ENCODE data around the gene ASCL2. TPM values are rescaled to one million over a fixed set of nuclear protein-coding genes. Genes with fewer than 3 reads are reported as not detected.

The ASCL2 gene
- total RNA-seq, 1 experiment from 2014 or later, result 32.5 TPM

DNA sequence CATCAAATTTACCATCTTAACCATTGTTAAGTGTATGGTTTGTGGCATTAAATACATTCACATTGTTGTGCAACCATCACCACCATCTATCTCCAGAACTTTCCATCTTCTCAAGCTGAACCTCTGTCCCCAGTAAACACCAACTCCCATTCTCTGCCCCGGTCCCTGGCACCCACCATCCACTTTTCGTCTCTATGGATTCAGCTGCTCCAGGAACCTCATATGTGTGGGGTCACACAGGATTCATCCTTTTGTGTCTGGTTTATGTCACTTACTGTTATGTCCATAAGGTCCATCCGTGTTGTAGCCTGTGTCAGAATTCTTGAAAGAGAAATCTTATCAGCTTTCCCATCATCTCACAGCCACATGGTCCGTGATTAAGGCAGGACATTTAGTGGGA, 47.7 kb upstream of the ASCL2 start:
- Histone ChIP-seq H3K9me3 (no peaks in the 10 kb centered on the region; the same call in none of the 2 replicates), H3K4me3 (ENCODE audit: low read depth, low read length) (no peak overlapping the region), H3K4me1 (no peaks in the 10 kb centered on the region), H3K36me3 (ENCODE audit: control insufficient read depth, insufficient read depth, low read length) (no peaks in the 10 kb centered on the region), H3K27me3 (replicated peaks; ENCODE audit: control insufficient read depth, insufficient read depth, low read length) (no peaks in the 10 kb centered on the region)
- TF ChIP-seq, protein P1, sequence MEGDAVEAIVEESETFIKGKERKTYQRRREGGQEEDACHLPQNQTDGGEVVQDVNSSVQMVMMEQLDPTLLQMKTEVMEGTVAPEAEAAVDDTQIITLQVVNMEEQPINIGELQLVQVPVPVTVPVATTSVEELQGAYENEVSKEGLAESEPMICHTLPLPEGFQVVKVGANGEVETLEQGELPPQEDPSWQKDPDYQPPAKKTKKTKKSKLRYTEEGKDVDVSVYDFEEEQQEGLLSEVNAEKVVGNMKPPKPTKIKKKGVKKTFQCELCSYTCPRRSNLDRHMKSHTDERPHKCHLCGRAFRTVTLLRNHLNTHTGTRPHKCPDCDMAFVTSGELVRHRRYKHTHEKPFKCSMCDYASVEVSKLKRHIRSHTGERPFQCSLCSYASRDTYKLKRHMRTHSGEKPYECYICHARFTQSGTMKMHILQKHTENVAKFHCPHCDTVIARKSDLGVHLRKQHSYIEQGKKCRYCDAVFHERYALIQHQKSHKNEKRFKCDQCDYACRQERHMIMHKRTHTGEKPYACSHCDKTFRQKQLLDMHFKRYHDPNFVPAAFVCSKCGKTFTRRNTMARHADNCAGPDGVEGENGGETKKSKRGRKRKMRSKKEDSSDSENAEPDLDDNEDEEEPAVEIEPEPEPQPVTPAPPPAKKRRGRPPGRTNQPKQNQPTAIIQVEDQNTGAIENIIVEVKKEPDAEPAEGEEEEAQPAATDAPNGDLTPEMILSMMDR (IDR thresholded peaks at IDR 0.05; ENCODE audit: insufficient read depth in 1 of 2, low read depth in 1 of 2, low read length in 1 of 2, severe bottlenecking in 1 of 2, unreplicated experiment in 1 of 2), result no peak
- Mint-ChIP-seq H3K4me1 (ENCODE audit: low read depth, unreplicated experiment) (no peaks in the 10 kb centered on the region), H3K27ac (ENCODE audit: unreplicated experiment) (no peak overlapping the region), H3K36me3 (ENCODE audit: insufficient read depth, unreplicated experiment) (no peaks in the 10 kb centered on the region), H3K9me3 (ENCODE audit: unreplicated experiment) (no peaks in the 10 kb centered on the region), H3K27me3 (ENCODE audit: insufficient read depth, unreplicated experiment) (no peaks in the 10 kb centered on the region), H3K4me3 (ENCODE audit: unreplicated experiment) (no peak overlapping the region)
- ChIA-PET POLR2A (no interaction called here), CTCF (interaction anchor here (0.6 kb wide), 1 partner anchor 575 kb away, joined by 3 read pairs; no protein-coding TSS in a partner anchor)
- BruUV-seq (replicated peaks), result no TSS peak
- DNase-seq, result no peak
- intact Hi-C loops (cut with micrococcal nuclease; ENCODE audit: unreplicated experiment), result no loop called here

DNA sequence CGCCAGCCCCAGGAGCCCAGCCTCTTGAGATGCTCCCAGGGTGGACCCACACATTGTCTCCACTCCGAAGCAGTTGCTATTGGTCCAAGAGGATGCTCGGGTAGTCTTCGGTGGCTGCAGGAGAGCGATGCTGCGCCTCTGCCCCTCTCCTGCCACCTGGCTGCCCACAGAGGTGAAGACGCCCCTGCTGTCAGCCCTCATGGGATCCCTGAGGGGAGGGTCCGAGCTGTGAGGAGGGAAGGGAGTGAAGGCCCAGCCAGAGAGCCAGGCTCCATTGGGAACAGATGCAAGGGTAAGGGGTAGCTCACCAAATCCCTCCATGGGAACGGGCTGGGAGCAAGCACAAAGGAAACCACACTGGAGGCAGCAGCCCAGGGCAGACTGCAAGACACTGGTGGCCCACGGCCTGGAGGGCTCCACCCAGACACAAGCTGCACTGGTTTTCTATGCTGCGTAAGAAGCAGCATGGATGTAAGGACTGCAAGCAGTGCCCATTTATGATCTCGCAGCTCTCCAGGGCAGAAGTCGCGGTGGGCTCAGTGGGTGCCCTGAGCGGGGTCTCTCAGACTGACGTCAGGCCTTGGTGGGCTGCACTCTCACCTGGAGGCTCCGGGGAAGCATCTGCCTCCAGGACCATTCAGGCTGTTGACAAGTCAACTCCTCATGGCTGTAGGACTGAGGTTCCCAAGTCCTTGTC, 47.1 kb upstream of the ASCL2 start:
- Histone ChIP-seq H3K4me1 (no peaks in the 10 kb centered on the region), H3K27me3 (replicated peaks; ENCODE audit: control insufficient read depth, insufficient read depth, low read length) (no peaks in the 10 kb centered on the region), H3K4me3 (ENCODE audit: low read depth, low read length) (no peak overlapping the region), H3K36me3 (ENCODE audit: control insufficient read depth, insufficient read depth, low read length) (no peaks in the 10 kb centered on the region), H3K9me3 (no peaks in the 10 kb centered on the region; the same call in 1 of the 2 replicates)
- intact Hi-C loops (cut with micrococcal nuclease; ENCODE audit: unreplicated experiment), result no loop called here
- Mint-ChIP-seq H3K27me3 (ENCODE audit: insufficient read depth, unreplicated experiment) (no peaks in the 10 kb centered on the region), H3K4me1 (ENCODE audit: low read depth, unreplicated experiment) (no peaks in the 10 kb centered on the region), H3K27ac (ENCODE audit: unreplicated experiment) (no peak overlapping the region), H3K36me3 (ENCODE audit: insufficient read depth, unreplicated experiment) (no peaks in the 10 kb centered on the region), H3K9me3 (ENCODE audit: unreplicated experiment) (no peaks in the 10 kb centered on the region), H3K4me3 (ENCODE audit: unreplicated experiment) (no peak overlapping the region)
- no peak for DNase-seq
- TF ChIP-seq, protein P1 (IDR thresholded peaks at IDR 0.05; ENCODE audit: insufficient read depth in 1 of 2, low read depth in 1 of 2, low read length in 1 of 2, severe bottlenecking in 1 of 2, unreplicated experiment in 1 of 2), result no peak
- ChIA-PET POLR2A (no interaction called here), CTCF (interaction anchor here (0.6 kb wide), 1 partner anchor 575 kb away, joined by 3 read pairs; no protein-coding TSS in a partner anchor)
- no TSS peak for BruUV-seq (replicated peaks)

DNA sequence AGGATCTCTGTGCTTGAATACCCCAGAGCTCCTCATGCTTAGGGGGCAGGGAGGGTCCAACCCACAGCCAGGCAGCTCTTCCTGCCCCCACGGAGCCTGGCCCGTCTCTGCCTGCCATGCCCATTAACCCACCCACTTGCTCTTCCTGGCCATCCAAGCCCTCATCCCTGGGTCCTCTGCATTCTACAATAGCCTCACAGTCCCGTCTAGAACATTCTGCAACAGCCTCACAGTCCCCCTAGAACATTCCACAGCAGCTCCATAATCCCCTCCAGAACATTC, 46.5 kb upstream of the ASCL2 start:
- no peaks in the 10 kb centered on the region for H3K36me3 Mint-ChIP-seq (ENCODE audit: insufficient read depth, unreplicated experiment)
- H3K9me3 Mint-ChIP-seq (ENCODE audit: unreplicated experiment), result no peaks in the 10 kb centered on the region
- Histone ChIP-seq H3K9me3 (no peaks in the 10 kb centered on the region; the same call in 1 of the 2 replicates), H3K4me3 (ENCODE audit: low read depth, low read length) (no peak overlapping the region), H3K27me3 (replicated peaks; ENCODE audit: control insufficient read depth, insufficient read depth, low read length) (no peaks in the 10 kb centered on the region), H3K36me3 (ENCODE audit: control insufficient read depth, insufficient read depth, low read length) (no peaks in the 10 kb centered on the region), H3K4me1 (no peaks in the 10 kb centered on the region)
- TF ChIP-seq, protein P1 (IDR thresholded peaks at IDR 0.05; ENCODE audit: insufficient read depth in 1 of 2, low read depth in 1 of 2, low read length in 1 of 2, severe bottlenecking in 1 of 2, unreplicated experiment in 1 of 2), result no peak
- BruUV-seq (replicated peaks), result no TSS peak
- no peaks in the 10 kb centered on the region for H3K27me3 Mint-ChIP-seq (ENCODE audit: insufficient read depth, unreplicated experiment)
- no peak overlapping the region for H3K4me3 Mint-ChIP-seq (ENCODE audit: unreplicated experiment)
- no peak for DNase-seq
- no peaks in the 10 kb centered on the region for H3K4me1 Mint-ChIP-seq (ENCODE audit: low read depth, unreplicated experiment)
- H3K27ac Mint-ChIP-seq (ENCODE audit: unreplicated experiment), result no peak overlapping the region
- CTCF ChIA-PET, result interaction anchor here (0.9 to 1.2 kb wide), 2 partner anchors 12 to 104 kb away, joined by 3 to 4 read pairs; no protein-coding TSS in a partner anchor
- POLR2A ChIA-PET, result no interaction called here
- intact Hi-C loops (cut with micrococcal nuclease; ENCODE audit: unreplicated experiment), result no loop called here

Data from Caco-2 (cell line).